GM12878 (cell line): ENCODE measurements around the gene WHRN. TPM values are rescaled to one million over a fixed set of nuclear protein-coding genes. Genes with fewer than 3 reads are reported as not detected.

Source experiments
- ATAC-seq: fragments of 200-7000 bp; cut with Tn5 transposase; 3 replicates; pipeline ENCODE4 v1.9.1; 2020; ENCODE audit warnings: mild to moderate bottlenecking, moderate library complexity
- BruUV-seq: library from RNA; stranded (reverse); fragments of 400-500 nt; replicated peaks from 2 replicates; lab custom pipeline; 2021; lab: Mats Ljungman, UMichigan
- CTCF ChIA-PET: fragments of 300-600 bp; sonication (Branson Sonifier 250); formaldehyde crosslinking; extraction: SDS; loops from one replicate; lab custom pipeline; 2021; ENCODE audit warnings: inconsistent platforms; lab: Yijun Ruan, JAX
- POLR2A ChIA-PET: fragments of 350-600 bp; formaldehyde crosslinking; extraction: SDS; loops from one replicate; lab custom pipeline; 2021; ENCODE audit warnings: inconsistent platforms; lab: Charles Lee
- RAD21 ChIA-PET: fragments of 300-600 bp; sonication (Branson Sonifier 250); formaldehyde crosslinking; loops from one replicate; lab custom pipeline; 2023; ENCODE audit warnings: antibody characterized with exemption; ENCODE audit not compliant: unreplicated experiment; lab: Charles Lee
- SMC1A ChIA-PET: fragments of 300-600 bp; sonication (Branson Sonifier 250); formaldehyde crosslinking; loops from one replicate; lab custom pipeline; 2023; ENCODE audit not compliant: unreplicated experiment, uncharacterized antibody; lab: Charles Lee
- DNase-seq: peaks from one replicate; pipeline ENCODE4 v3.0.0-alpha.2; 2011; ENCODE audit warnings: low read depth, low spot score
- FAIRE-seq: peaks from 3 replicates; lab custom pipeline; 2011; peaks lifted over from hg19 to GRCh38; lab: Jason Lieb, UNC
- H2AFZ ChIP-seq: 2 replicates; pipeline ENCODE4 v1.6.0; 2011; ENCODE audit warnings: low read depth, low read length, control low read depth; ENCODE audit not compliant: control insufficient read depth
- H3K27ac ChIP-seq: 2 replicates; pipeline ENCODE4 v1.5.1; 2011; ENCODE audit warnings: control low read depth; ENCODE audit not compliant: control insufficient read depth, insufficient read depth
- H3K27me3 ChIP-seq, 2 experiments: replicated peaks in 1 of 2; 2 replicates each; pipeline versions ENCODE4 v1.6.0 to v1.6.1; 2011; ENCODE audit warnings: low read length in 1 of 2; ENCODE audit not compliant: control insufficient read depth in 2 of 2, insufficient read depth in 2 of 2
- H3K36me3 ChIP-seq, 2 experiments: 2 replicates each; pipeline ENCODE4 v1.5.1; 2011; ENCODE audit warnings: low read length in 1 of 2; ENCODE audit not compliant: control insufficient read depth in 2 of 2, insufficient read depth in 2 of 2
- H3K4me1 ChIP-seq: 2 replicates; pipeline ENCODE4 v1.6.1; 2011; ENCODE audit warnings: mild to moderate bottlenecking, low read length, moderate library complexity, mixed read lengths; ENCODE audit not compliant: control insufficient read depth, insufficient read depth
- H3K4me2 ChIP-seq: 2 replicates; pipeline ENCODE4 v1.6.0; 2011; ENCODE audit warnings: control low read depth; ENCODE audit not compliant: control insufficient read depth, insufficient read depth
- H3K4me3 ChIP-seq: fragments of 200-600 bp; sonication (generic); 2 replicates; pipeline ENCODE4 v1.5.1; 2016
- H3K79me2 ChIP-seq: 2 replicates; pipeline ENCODE4 v1.6.0; 2011; ENCODE audit warnings: low read length; ENCODE audit not compliant: control insufficient read depth, insufficient read depth
- H3K9ac ChIP-seq: 2 replicates; pipeline ENCODE4 v1.8.0; 2011; ENCODE audit warnings: low read length, control low read depth, mixed read lengths; ENCODE audit not compliant: control insufficient read depth, insufficient read depth
- H3K9me3 ChIP-seq: replicated peaks from 3 replicates; pipeline ENCODE4 v1.5.1; 2011; ENCODE audit warnings: mild to moderate bottlenecking, low read length; ENCODE audit not compliant: control insufficient read depth, insufficient read depth
- H4K20me1 ChIP-seq: 2 replicates; pipeline ENCODE4 v1.6.0; 2011; ENCODE audit not compliant: control insufficient read depth, insufficient read depth
- EP300 ChIP-seq, 2 experiments: fragments of 150-350 bp in 1 of 2; IDR thresholded peaks; 2 replicates each; pipeline ENCODE4 v1.6.1; 2011 to 2012; ENCODE audit warnings: low read depth in 2 of 2, low read length in 2 of 2, borderline replicate concordance in 1 of 2, improper control_type of control experiment in 1 of 2, inconsistent platforms in 1 of 2; ENCODE audit not compliant: control insufficient read depth in 1 of 2
- HDAC6 ChIP-seq: fragments of 200-600 bp; sonication (generic); IDR thresholded peaks from one replicate; pipeline ENCODE4 v1.8.0; 2017; ENCODE audit warnings: antibody characterized with exemption; ENCODE audit not compliant: unreplicated experiment
- MTA2 ChIP-seq: fragments of 450-650 bp; IDR thresholded peaks from 2 replicates; pipeline ENCODE4 v1.6.1; 2016; ENCODE audit warnings: low read depth, mild to moderate bottlenecking, moderate library complexity
- SREBF2 ChIP-seq: IDR thresholded peaks from 2 replicates; pipeline ENCODE4 v1.6.1; 2012; ENCODE audit warnings: mild to moderate bottlenecking, low read length
- WRNIP1 ChIP-seq: IDR thresholded peaks from 2 replicates; pipeline ENCODE4 v1.6.1; 2011; ENCODE audit warnings: low read depth, low read length, improper control_type of control experiment, borderline replicate concordance
- WGBS: methylation state at CpG from one replicate; pipeline ENCODE4 v1.1.6; 2016; ENCODE audit warnings: low lambda C conversion rate; ENCODE audit not compliant: insufficient replicate concordance, insufficient coverage; ENCODE audit errors: missing lambda C conversion rate; 5-methylcytosine and 5-hydroxymethylcytosine counted together
- in situ Hi-C: fragments of 300-500 bp; cut with MboI; formaldehyde crosslinking; loops from 9 replicates; pipeline ENCODE4 v1.14.3; 2018; ENCODE audit warnings: mixed read lengths
- intact Hi-C: fragments of 100-400 bp; cut with micrococcal nuclease; formaldehyde crosslinking; loops from one replicate; pipeline ENCODE4 v1.14.2; 2022; ENCODE audit not compliant: unreplicated experiment
- polyA plus RNA-seq, 11 experiments: library from polyadenylated mRNA; depleted of rRNA in 4 of 11; unstranded in 6 of 11; stranded (reverse) in 5 of 11; fragments of >200 nt; fragmentation: Nextera tagmentation in 4 of 11; fragmentation: Illumina TruSeq in 1 of 11; extraction: Ambion mirVana in 4 of 11; extraction: Trizol in 1 of 11; gene quantifications; 1 replicate in 1 of 11; 2 replicates in 10 of 11; pipeline versions ENCODE4 v1.2.1 to v1.2.3, GENCODE V29; 2011 to 2016; ENCODE audit warnings: inconsistent platforms in 2 of 11, missing spikeins in 2 of 11, low read depth in 1 of 11
- total RNA-seq, 4 experiments: library from RNA; depleted of rRNA in 3 of 4; stranded (reverse); fragments of >200 nt in 3 of 4; fragmentation: Illumina TruSeq in 1 of 4; extraction: Trizol in 1 of 4; gene quantifications; 2 replicates each; pipeline versions ENCODE4 v1.2.1 to v1.2.3, GENCODE V29; 2013 to 2021
- TF ChIP-seq, protein P1 (sequence below), 3 experiments: IDR thresholded peaks in 2 of 3; conservative IDR thresholded peaks in 1 of 3; 2 replicates each; pipeline ENCODE4 v1.5.1; 2011; ENCODE audit warnings: low read depth in 3 of 3, low read length in 3 of 3, mild to moderate bottlenecking in 3 of 3, control low read depth in 2 of 3, moderate library complexity in 2 of 3, inconsistent platforms in 1 of 3, mixed read lengths in 1 of 3; ENCODE audit not compliant: control insufficient read depth in 2 of 3, insufficient read depth in 1 of 3; ENCODE audit errors: extremely low read depth in 1 of 3

WHRN gene
- total and polyA plus RNA-seq, 10 of the 15 experiments (the other 5 are each of a cell fraction or from before 2014, with no cell fraction given): 0.04 to 18.2 (median 0.68) TPM; not detected in 1

DNA sequence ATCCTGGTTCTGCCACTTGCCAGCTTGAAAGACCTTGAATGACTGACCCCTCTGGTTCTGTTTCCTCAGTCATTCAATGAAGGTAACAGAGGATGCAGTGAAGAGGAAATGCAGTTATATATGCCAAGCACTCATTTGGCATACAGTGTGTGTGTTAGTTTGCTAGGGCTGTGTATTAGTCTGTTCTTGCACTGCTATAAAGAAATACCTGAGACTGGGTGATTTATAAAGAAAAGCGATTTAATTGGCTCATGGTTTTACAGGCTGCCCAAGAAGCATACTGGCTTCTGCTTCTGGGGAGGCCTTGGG lies 8.6 kb upstream of the WHRN start:
- H2AFZ ChIP-seq: no peak overlapping the region
- no peak for TF ChIP-seq WRNIP1
- TF ChIP-seq, protein P1, sequence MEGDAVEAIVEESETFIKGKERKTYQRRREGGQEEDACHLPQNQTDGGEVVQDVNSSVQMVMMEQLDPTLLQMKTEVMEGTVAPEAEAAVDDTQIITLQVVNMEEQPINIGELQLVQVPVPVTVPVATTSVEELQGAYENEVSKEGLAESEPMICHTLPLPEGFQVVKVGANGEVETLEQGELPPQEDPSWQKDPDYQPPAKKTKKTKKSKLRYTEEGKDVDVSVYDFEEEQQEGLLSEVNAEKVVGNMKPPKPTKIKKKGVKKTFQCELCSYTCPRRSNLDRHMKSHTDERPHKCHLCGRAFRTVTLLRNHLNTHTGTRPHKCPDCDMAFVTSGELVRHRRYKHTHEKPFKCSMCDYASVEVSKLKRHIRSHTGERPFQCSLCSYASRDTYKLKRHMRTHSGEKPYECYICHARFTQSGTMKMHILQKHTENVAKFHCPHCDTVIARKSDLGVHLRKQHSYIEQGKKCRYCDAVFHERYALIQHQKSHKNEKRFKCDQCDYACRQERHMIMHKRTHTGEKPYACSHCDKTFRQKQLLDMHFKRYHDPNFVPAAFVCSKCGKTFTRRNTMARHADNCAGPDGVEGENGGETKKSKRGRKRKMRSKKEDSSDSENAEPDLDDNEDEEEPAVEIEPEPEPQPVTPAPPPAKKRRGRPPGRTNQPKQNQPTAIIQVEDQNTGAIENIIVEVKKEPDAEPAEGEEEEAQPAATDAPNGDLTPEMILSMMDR (IDR thresholded peaks at IDR 0.05 in 2 of 3, conservative IDR thresholded peaks at IDR 0.05 in 1 of 3; ENCODE audit: control insufficient read depth in 2 of 3, extremely low read depth in 1 of 3, insufficient read depth in 1 of 3, low read depth in 3 of 3, low read length in 3 of 3): no peak
- TF ChIP-seq SREBF2: no peak
- TF ChIP-seq HDAC6: no peak
- TF ChIP-seq MTA2: no peak
- no peak for TF ChIP-seq EP300 (IDR thresholded peaks at IDR 0.05; ENCODE audit: borderline replicate concordance in 1 of 2, control insufficient read depth in 1 of 2, low read depth in 2 of 2, low read length in 2 of 2)
- TF ChIP-seq, all 136 proteins: peak for 0
- SMC1A ChIA-PET: no interaction called here
- Histone ChIP-seq H3K4me1 (peaks cover 7% of the 10 kb centered on the region), H3K27ac (no peak overlapping the region), H3K79me2 (no peaks in the 10 kb centered on the region), H4K20me1 (no peaks in the 10 kb centered on the region), H3K4me2 (no peak overlapping the region), H3K36me3 (no peaks in the 10 kb centered on the region), H3K9ac (no peak overlapping the region), H3K27me3 (peaks cover 3 to 5% of the 10 kb centered on the region in 2 experiments; a peak in 2 of 4 replicates), H3K4me3 (no peak overlapping the region), H3K9me3 (no peaks in the 10 kb centered on the region)
- CTCF ChIA-PET: no interaction called here
- FAIRE-seq: no peak
- in situ Hi-C loops: no loop called here
- 0% methylated on average over 1 of the region's 1 CpG for WGBS
- DNase-seq: no peak
- ATAC-seq: no peak
- intact Hi-C loops: no loop called here
- POLR2A ChIA-PET: no interaction called here
- RAD21 ChIA-PET: interaction anchor here (1.0 kb wide), 1 partner anchor 140 kb away, joined by 3 read pairs; no protein-coding TSS in a partner anchor
- no TSS peak for BruUV-seq
